ENCODE measurements around the gene PPP5C. TPM values are rescaled to one million over a fixed set of nuclear protein-coding genes. Genes with fewer than 3 reads are reported as not detected.

PPP5C gene
- total and polyA plus RNA-seq, 2 of the 8 experiments (the other 6 are each of a cell fraction or from before 2014, with no cell fraction given) = 112 to 156 TPM

- TF ChIP-seq, protein P1, sequence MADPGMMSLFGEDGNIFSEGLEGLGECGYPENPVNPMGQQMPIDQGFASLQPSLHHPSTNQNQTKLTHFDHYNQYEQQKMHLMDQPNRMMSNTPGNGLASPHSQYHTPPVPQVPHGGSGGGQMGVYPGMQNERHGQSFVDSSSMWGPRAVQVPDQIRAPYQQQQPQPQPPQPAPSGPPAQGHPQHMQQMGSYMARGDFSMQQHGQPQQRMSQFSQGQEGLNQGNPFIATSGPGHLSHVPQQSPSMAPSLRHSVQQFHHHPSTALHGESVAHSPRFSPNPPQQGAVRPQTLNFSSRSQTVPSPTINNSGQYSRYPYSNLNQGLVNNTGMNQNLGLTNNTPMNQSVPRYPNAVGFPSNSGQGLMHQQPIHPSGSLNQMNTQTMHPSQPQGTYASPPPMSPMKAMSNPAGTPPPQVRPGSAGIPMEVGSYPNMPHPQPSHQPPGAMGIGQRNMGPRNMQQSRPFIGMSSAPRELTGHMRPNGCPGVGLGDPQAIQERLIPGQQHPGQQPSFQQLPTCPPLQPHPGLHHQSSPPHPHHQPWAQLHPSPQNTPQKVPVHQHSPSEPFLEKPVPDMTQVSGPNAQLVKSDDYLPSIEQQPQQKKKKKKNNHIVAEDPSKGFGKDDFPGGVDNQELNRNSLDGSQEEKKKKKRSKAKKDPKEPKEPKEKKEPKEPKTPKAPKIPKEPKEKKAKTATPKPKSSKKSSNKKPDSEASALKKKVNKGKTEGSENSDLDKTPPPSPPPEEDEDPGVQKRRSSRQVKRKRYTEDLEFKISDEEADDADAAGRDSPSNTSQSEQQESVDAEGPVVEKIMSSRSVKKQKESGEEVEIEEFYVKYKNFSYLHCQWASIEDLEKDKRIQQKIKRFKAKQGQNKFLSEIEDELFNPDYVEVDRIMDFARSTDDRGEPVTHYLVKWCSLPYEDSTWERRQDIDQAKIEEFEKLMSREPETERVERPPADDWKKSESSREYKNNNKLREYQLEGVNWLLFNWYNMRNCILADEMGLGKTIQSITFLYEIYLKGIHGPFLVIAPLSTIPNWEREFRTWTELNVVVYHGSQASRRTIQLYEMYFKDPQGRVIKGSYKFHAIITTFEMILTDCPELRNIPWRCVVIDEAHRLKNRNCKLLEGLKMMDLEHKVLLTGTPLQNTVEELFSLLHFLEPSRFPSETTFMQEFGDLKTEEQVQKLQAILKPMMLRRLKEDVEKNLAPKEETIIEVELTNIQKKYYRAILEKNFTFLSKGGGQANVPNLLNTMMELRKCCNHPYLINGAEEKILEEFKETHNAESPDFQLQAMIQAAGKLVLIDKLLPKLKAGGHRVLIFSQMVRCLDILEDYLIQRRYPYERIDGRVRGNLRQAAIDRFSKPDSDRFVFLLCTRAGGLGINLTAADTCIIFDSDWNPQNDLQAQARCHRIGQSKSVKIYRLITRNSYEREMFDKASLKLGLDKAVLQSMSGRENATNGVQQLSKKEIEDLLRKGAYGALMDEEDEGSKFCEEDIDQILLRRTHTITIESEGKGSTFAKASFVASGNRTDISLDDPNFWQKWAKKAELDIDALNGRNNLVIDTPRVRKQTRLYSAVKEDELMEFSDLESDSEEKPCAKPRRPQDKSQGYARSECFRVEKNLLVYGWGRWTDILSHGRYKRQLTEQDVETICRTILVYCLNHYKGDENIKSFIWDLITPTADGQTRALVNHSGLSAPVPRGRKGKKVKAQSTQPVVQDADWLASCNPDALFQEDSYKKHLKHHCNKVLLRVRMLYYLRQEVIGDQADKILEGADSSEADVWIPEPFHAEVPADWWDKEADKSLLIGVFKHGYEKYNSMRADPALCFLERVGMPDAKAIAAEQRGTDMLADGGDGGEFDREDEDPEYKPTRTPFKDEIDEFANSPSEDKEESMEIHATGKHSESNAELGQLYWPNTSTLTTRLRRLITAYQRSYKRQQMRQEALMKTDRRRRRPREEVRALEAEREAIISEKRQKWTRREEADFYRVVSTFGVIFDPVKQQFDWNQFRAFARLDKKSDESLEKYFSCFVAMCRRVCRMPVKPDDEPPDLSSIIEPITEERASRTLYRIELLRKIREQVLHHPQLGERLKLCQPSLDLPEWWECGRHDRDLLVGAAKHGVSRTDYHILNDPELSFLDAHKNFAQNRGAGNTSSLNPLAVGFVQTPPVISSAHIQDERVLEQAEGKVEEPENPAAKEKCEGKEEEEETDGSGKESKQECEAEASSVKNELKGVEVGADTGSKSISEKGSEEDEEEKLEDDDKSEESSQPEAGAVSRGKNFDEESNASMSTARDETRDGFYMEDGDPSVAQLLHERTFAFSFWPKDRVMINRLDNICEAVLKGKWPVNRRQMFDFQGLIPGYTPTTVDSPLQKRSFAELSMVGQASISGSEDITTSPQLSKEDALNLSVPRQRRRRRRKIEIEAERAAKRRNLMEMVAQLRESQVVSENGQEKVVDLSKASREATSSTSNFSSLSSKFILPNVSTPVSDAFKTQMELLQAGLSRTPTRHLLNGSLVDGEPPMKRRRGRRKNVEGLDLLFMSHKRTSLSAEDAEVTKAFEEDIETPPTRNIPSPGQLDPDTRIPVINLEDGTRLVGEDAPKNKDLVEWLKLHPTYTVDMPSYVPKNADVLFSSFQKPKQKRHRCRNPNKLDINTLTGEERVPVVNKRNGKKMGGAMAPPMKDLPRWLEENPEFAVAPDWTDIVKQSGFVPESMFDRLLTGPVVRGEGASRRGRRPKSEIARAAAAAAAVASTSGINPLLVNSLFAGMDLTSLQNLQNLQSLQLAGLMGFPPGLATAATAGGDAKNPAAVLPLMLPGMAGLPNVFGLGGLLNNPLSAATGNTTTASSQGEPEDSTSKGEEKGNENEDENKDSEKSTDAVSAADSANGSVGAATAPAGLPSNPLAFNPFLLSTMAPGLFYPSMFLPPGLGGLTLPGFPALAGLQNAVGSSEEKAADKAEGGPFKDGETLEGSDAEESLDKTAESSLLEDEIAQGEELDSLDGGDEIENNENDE (IDR thresholded peaks at IDR 0.05; ENCODE audit: insufficient replicate concordance, low read length) = no peak
- TF ChIP-seq SUZ12 (IDR thresholded peaks at IDR 0.05; ENCODE audit: low read length) (no peak), SP2 (IDR thresholded peaks at IDR 0.05; ENCODE audit: low read length) (no peak), POLR2A (IDR thresholded peaks at IDR 0.05; ENCODE audit: control extremely low read depth in 1 of 2, low read depth in 2 of 2, low read length in 2 of 2) (no peak)
These were observed 37.0 kb downstream of the PPP5C start (continued) for GRCh38 chr19:46383846-46384245.

All from H1 (cell line).